WTC11 (cell line): ENCODE measurements around the gene ASTN2.

ENCODE experiments used
- CBFB ChIP-seq: sonication (generic); formaldehyde crosslinking; IDR thresholded peaks from 2 replicates; pipeline ENCODE4 v1.8.1; 2022; ENCODE audit warnings: mild to moderate bottlenecking, low read depth, missing genetic modification reagents
- CTCF ChIP-seq: fragments of 200-600 bp; IDR thresholded peaks from 2 replicates; pipeline ENCODE4 v1.8.0; 2022; ENCODE audit warnings: antibody characterized with exemption
- E2F1 ChIP-seq: sonication (generic); formaldehyde crosslinking; IDR thresholded peaks from 2 replicates; pipeline ENCODE4 v1.8.0; 2022; ENCODE audit warnings: mild to moderate bottlenecking, missing genetic modification reagents
- ELF4 ChIP-seq: sonication (generic); formaldehyde crosslinking; IDR thresholded peaks from 2 replicates; pipeline ENCODE4 v1.8.1; 2022; ENCODE audit warnings: low read depth, mild to moderate bottlenecking, moderate library complexity, missing genetic modification reagents
- ETV6 ChIP-seq: sonication (generic); formaldehyde crosslinking; IDR thresholded peaks from 2 replicates; pipeline ENCODE4 v1.8.1; 2022; ENCODE audit warnings: mild to moderate bottlenecking, missing genetic modification reagents
- GTF2I ChIP-seq: fragments of 250-450 bp; sonication (Bioruptor Pico); conservative IDR thresholded peaks from 2 replicates; pipeline ENCODE4 v1.4.0; 2021; ENCODE audit warnings: mild to moderate bottlenecking
- IRF2 ChIP-seq: sonication (generic); formaldehyde crosslinking; IDR thresholded peaks from 2 replicates; pipeline ENCODE4 v1.8.0; 2022; ENCODE audit warnings: low read depth, missing genetic modification reagents, borderline replicate concordance
- MLX ChIP-seq: sonication (generic); formaldehyde crosslinking; IDR thresholded peaks from 2 replicates; pipeline ENCODE4 v1.8.1; 2023; ENCODE audit warnings: mild to moderate bottlenecking, missing genetic modification reagents, moderate library complexity
- RELA ChIP-seq: sonication (generic); formaldehyde crosslinking; IDR thresholded peaks from 2 replicates; pipeline ENCODE4 v1.8.1; 2022; ENCODE audit warnings: missing genetic modification reagents, mild to moderate bottlenecking, borderline replicate concordance
- STAT6 ChIP-seq: sonication (generic); formaldehyde crosslinking; conservative IDR thresholded peaks from 2 replicates; pipeline ENCODE4 v1.8.1; 2023; ENCODE audit warnings: mild to moderate bottlenecking, low read depth, missing genetic modification reagents, moderate library complexity
- TEAD4 ChIP-seq: sonication (generic); formaldehyde crosslinking; IDR thresholded peaks from 2 replicates; pipeline ENCODE4 v1.8.0; 2022; ENCODE audit warnings: mild to moderate bottlenecking, missing genetic modification reagents
- TF ChIP-seq, protein P1 (sequence below): sonication (generic); formaldehyde crosslinking; IDR thresholded peaks from 2 replicates; pipeline ENCODE4 v1.8.0; 2022; ENCODE audit warnings: mild to moderate bottlenecking, missing genetic modification reagents
- TF ChIP-seq, protein P2 (sequence below): sonication (generic); formaldehyde crosslinking; IDR thresholded peaks from 2 replicates; pipeline ENCODE4 v1.8.1; 2022; ENCODE audit warnings: low read depth, missing genetic modification reagents, borderline replicate concordance

- TF ChIP-seq CTCF (no peak), GTF2I (CRISPR knock-in tag) (no peak), TEAD4 (CRISPR knock-in tag) (no peak), CBFB (CRISPR knock-in tag) (no peak), RELA (CRISPR knock-in tag) (no peak), ELF4 (CRISPR knock-in tag) (no peak), E2F1 (CRISPR knock-in tag) (no peak), STAT6 (CRISPR knock-in tag) (no peak), IRF2 (CRISPR knock-in tag) (no peak), MLX (CRISPR knock-in tag) (no peak), ETV6 (CRISPR knock-in tag) (no peak)
- TF ChIP-seq, protein P1, sequence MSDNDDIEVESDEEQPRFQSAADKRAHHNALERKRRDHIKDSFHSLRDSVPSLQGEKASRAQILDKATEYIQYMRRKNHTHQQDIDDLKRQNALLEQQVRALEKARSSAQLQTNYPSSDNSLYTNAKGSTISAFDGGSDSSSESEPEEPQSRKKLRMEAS, result no peak
- TF ChIP-seq, protein P2, sequence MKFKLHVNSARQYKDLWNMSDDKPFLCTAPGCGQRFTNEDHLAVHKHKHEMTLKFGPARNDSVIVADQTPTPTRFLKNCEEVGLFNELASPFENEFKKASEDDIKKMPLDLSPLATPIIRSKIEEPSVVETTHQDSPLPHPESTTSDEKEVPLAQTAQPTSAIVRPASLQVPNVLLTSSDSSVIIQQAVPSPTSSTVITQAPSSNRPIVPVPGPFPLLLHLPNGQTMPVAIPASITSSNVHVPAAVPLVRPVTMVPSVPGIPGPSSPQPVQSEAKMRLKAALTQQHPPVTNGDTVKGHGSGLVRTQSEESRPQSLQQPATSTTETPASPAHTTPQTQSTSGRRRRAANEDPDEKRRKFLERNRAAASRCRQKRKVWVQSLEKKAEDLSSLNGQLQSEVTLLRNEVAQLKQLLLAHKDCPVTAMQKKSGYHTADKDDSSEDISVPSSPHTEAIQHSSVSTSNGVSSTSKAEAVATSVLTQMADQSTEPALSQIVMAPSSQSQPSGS (CRISPR knock-in tag), result no peak
These were observed 74.4 kb downstream of the ASTN2 start for GRCh38 chr9:117340422-117340821.
